ENCODE measurements around the gene PPA2. TPM values are rescaled to one million over a fixed set of nuclear protein-coding genes. Genes with fewer than 3 reads are reported as not detected.

PPA2 gene
- total RNA-seq, 4 donors from 2014 or later, result 46.2 to 164 (median 84.6) TPM

- no peak overlapping the region for H3K4me3 ChIP-seq
- H3K36me3 ChIP-seq, result peaks cover 0 to 13% (median 6%) of the 10 kb centered on the region in 4 donors
- TF ChIP-seq EP300 (IDR thresholded peaks at IDR 0.05; ENCODE audit: low read depth) (no peak), POLR2AphosphoS5 (IDR thresholded peaks at IDR 0.05) (no peak), CTCF (IDR thresholded peaks at IDR 0.05) (no peak), POLR2A (IDR thresholded peaks at IDR 0.05) (no peak)
- no peak overlapping the region for H3K27ac ChIP-seq
- no peaks in the 10 kb centered on the region for H3K4me1 ChIP-seq
- no peaks in the 10 kb centered on the region for H3K9me3 ChIP-seq
- no peaks in the 10 kb centered on the region for H3K27me3 ChIP-seq
- in situ Hi-C loops (cut with MboI; ENCODE audit: low pct_ligation_motif_present in 1 of 4, low pct_unique_long_range_greater_than_20kb in 1 of 4, low sequenced_read_pairs in 3 of 4) (no loop called here), intact Hi-C loops (cut with DNase I; ENCODE audit: low total_unique reads) (no loop called here)
- DNase-seq, result no peak
- WGBS, 2 donors (ENCODE audit: low coverage in 1 of 2), result 87 to 96% methylated on average over 4 of the region's 4 CpGs
These were observed 18.7 kb downstream of the PPA2 start for GRCh38 chr4:105455182-105455581.

GRCh38 chr4:105453550-105454205, 20.2 kb downstream of the PPA2 start:
- in situ Hi-C loops (cut with MboI; ENCODE audit: low pct_ligation_motif_present in 1 of 4, low pct_unique_long_range_greater_than_20kb in 1 of 4, low sequenced_read_pairs in 3 of 4), result no loop called here
- H3K9me3 ChIP-seq, result no peaks in the 10 kb centered on the region
- intact Hi-C loops (cut with DNase I; ENCODE audit: low total_unique reads), result no loop called here
- TF ChIP-seq POLR2A (IDR thresholded peaks at IDR 0.05) (no peak), POLR2AphosphoS5 (IDR thresholded peaks at IDR 0.05) (no peak), CTCF (IDR thresholded peaks at IDR 0.05) (no peak), EP300 (IDR thresholded peaks at IDR 0.05; ENCODE audit: low read depth) (no peak)
- 73 to 91% methylated on average over 4 of the region's 4 CpGs for WGBS, 2 donors (ENCODE audit: low coverage in 1 of 2)
- DNase-seq, result no peak
- no peak overlapping the region for H3K4me3 ChIP-seq
- H3K4me1 ChIP-seq, result no peaks in the 10 kb centered on the region
- H3K27ac ChIP-seq, result no peak overlapping the region
- peaks cover 0 to 13% (median 6%) of the 10 kb centered on the region in 4 donors for H3K36me3 ChIP-seq
- H3K27me3 ChIP-seq, result no peaks in the 10 kb centered on the region

- Histone ChIP-seq H3K36me3 (peaks cover 0 to 18% (median 8%) of the 10 kb centered on the region in 4 donors), H3K27me3 (no peaks in the 10 kb centered on the region), H3K4me3 (no peak overlapping the region), H3K4me1 (no peaks in the 10 kb centered on the region), H3K27ac (no peak overlapping the region), H3K9me3 (no peaks in the 10 kb centered on the region)
- in situ Hi-C loops (cut with MboI; ENCODE audit: low pct_ligation_motif_present in 1 of 4, low pct_unique_long_range_greater_than_20kb in 1 of 4, low sequenced_read_pairs in 3 of 4), result no loop called here
- intact Hi-C loops (cut with DNase I; ENCODE audit: low total_unique reads), result no loop called here
- 84 to 87% methylated on average over 2 of the region's 2 CpGs for WGBS, 2 donors (ENCODE audit: low coverage in 1 of 2)
- TF ChIP-seq POLR2A (IDR thresholded peaks at IDR 0.05), result no peak
- no peak for DNase-seq
These were observed 22.5 kb downstream of the PPA2 start for GRCh38 chr4:105451346-105451745.

GRCh38 chr4:105440890-105441289, 33.0 kb downstream of the PPA2 start:
- no peaks in the 10 kb centered on the region for H3K9me3 ChIP-seq
- H3K27me3 ChIP-seq, result no peaks in the 10 kb centered on the region
- intact Hi-C loops (cut with DNase I; ENCODE audit: low total_unique reads) (no loop called here), in situ Hi-C loops (cut with MboI; ENCODE audit: low pct_ligation_motif_present in 1 of 4, low pct_unique_long_range_greater_than_20kb in 1 of 4, low sequenced_read_pairs in 3 of 4) (no loop called here)
- H3K36me3 ChIP-seq, result peaks cover 0 to 46% (median 15%) of the 10 kb centered on the region in 4 donors
- H3K4me3 ChIP-seq, result no peak overlapping the region
- no peaks in the 10 kb centered on the region for H3K4me1 ChIP-seq
- TF ChIP-seq POLR2A (IDR thresholded peaks at IDR 0.05) (no peak), EP300 (IDR thresholded peaks at IDR 0.05; ENCODE audit: low read depth) (no peak), CTCF (IDR thresholded peaks at IDR 0.05) (no peak), POLR2AphosphoS5 (IDR thresholded peaks at IDR 0.05) (no peak)
- no peak for DNase-seq
- no peak overlapping the region for H3K27ac ChIP-seq

- 71 to 76% methylated on average over 6 of the region's 6 CpGs for WGBS, 2 donors (ENCODE audit: low coverage in 1 of 2)
- TF ChIP-seq CTCF (IDR thresholded peaks at IDR 0.05) (no peak), POLR2A (IDR thresholded peaks at IDR 0.05) (no peak), POLR2AphosphoS5 (IDR thresholded peaks at IDR 0.05) (no peak), EP300 (IDR thresholded peaks at IDR 0.05; ENCODE audit: low read depth) (no peak)
- Histone ChIP-seq H3K9me3 (no peaks in the 10 kb centered on the region), H3K36me3 (peaks cover 0 to 49% (median 23%) of the 10 kb centered on the region in 4 donors), H3K27me3 (no peaks in the 10 kb centered on the region), H3K27ac (no peak overlapping the region), H3K4me3 (no peak overlapping the region), H3K4me1 (no peaks in the 10 kb centered on the region)
- in situ Hi-C loops (cut with MboI; ENCODE audit: low pct_ligation_motif_present in 1 of 4, low pct_unique_long_range_greater_than_20kb in 1 of 4, low sequenced_read_pairs in 3 of 4), result no loop called here
- intact Hi-C loops (cut with DNase I; ENCODE audit: low total_unique reads), result no loop called here
- DNase-seq, result no peak
These were observed 36.2 kb downstream of the PPA2 start for GRCh38 chr4:105437637-105438036.

All from transverse colon (tissue), 4 donors.